HCT116 (cell line): Measurements from ENCODE around the gene CNOT2. TPM values are rescaled to one million over a fixed set of nuclear protein-coding genes. Genes with fewer than 3 reads are reported as not detected.

Source experiments
- ATAC-seq: fragments of 200-7000 bp; cut with Tn5 transposase; 2 replicates; pipeline ENCODE4 v1.9.1; 2020; ENCODE audit warnings: mild to moderate bottlenecking, moderate library complexity
- BruUV-seq: library from RNA; stranded (reverse); fragments of 400-500 nt; replicated peaks from 2 replicates; lab custom pipeline; 2021; lab: Mats Ljungman, UMichigan
- CTCF ChIA-PET: fragments of 300-600 bp; sonication (Branson Sonifier 250); formaldehyde crosslinking; loops from one replicate; lab custom pipeline; 2021; ENCODE audit warnings: antibody characterized with exemption; lab: Charles Lee
- POLR2A ChIA-PET: fragments of 300-600, 350-600 bp; sonication (Branson Sonifier 250); formaldehyde crosslinking; loops from one replicate; lab custom pipeline; 2021; ENCODE audit warnings: antibody characterized with exemption; lab: Charles Lee
- RAD21 ChIA-PET, 2 experiments: fragments of 300-600 bp; sonication (Branson Sonifier 250); formaldehyde crosslinking; loops; one replicate each; lab custom pipeline; 2023; ENCODE audit warnings: low total read pairs in 2 of 2; ENCODE audit not compliant: uncharacterized antibody in 2 of 2, unreplicated experiment in 2 of 2, low non-redundant PET in 1 of 2; lab: Charles Lee
- DNase-seq: peaks from one replicate; pipeline ENCODE4 v3.0.0-alpha.2; 2010; ENCODE audit warnings: low read depth, low spot score
- H2AFZ ChIP-seq: fragments of 200-600 bp; shearing (Covaris generic), sonication (generic); 2 replicates; pipeline ENCODE4 v1.6.1; 2017; ENCODE audit warnings: low read depth, mixed run types, mixed read lengths, antibody characterized with exemption, low read length; ENCODE audit not compliant: poor library complexity, severe bottlenecking
- H3K27ac ChIP-seq: 2 replicates; pipeline ENCODE4 v1.5.1; 2012; ENCODE audit warnings: low read depth, low read length
- H3K27me3 ChIP-seq: fragments of 200-600 bp; sonication (generic); 2 replicates; pipeline ENCODE4 v1.6.1; 2016; ENCODE audit warnings: mixed run types, low read length, mixed read lengths; ENCODE audit not compliant: insufficient read depth
- H3K36me3 ChIP-seq, 2 experiments: fragments of 200-500 bp in 1 of 2; fragments of 200-600 bp in 1 of 2; sonication (Bioruptor generic) in 1 of 2; sonication (generic) in 1 of 2; 2 replicates each; pipeline versions ENCODE4 v1.5.1 to v1.6.1; 2014 to 2016; ENCODE audit warnings: low read length in 2 of 2, inconsistent platforms in 1 of 2, mixed read lengths in 1 of 2, mixed run types in 1 of 2; ENCODE audit not compliant: insufficient read depth in 2 of 2, control insufficient read depth in 1 of 2
- H3K4me1 ChIP-seq, 2 experiments: fragments of 200-600 bp in 1 of 2; sonication (generic) in 1 of 2; 2 replicates each; pipeline versions ENCODE4 v1.5.1 to v1.6.1; 2012 to 2017; ENCODE audit warnings: low read length in 2 of 2, inconsistent platforms in 1 of 2, mild to moderate bottlenecking in 1 of 2, mixed read lengths in 1 of 2, mixed run types in 1 of 2, moderate library complexity in 1 of 2; ENCODE audit not compliant: insufficient read depth in 2 of 2, control insufficient read depth in 1 of 2
- H3K4me2 ChIP-seq: fragments of 200-600 bp; sonication (generic); 2 replicates; pipeline ENCODE4 v1.6.1; 2017; ENCODE audit warnings: mixed run types, low read length, mixed read lengths
- H3K4me3 ChIP-seq, 2 experiments: fragments of 200-600 bp in 1 of 2; sonication (generic) in 1 of 2; replicated peaks in 1 of 2; 2 replicates each; pipeline ENCODE4 v1.5.1; 2011 to 2016; ENCODE audit warnings: low read length in 2 of 2, control low read depth in 1 of 2, low read depth in 1 of 2, mild to moderate bottlenecking in 1 of 2, mixed read lengths in 1 of 2, mixed run types in 1 of 2
- H3K79me2 ChIP-seq: fragments of 200-600 bp; sonication (generic); 2 replicates; pipeline ENCODE4 v1.6.1; 2017; ENCODE audit warnings: mild to moderate bottlenecking, mixed run types, low read length, moderate library complexity, mixed read lengths; ENCODE audit not compliant: insufficient read depth
- H3K9ac ChIP-seq: fragments of 200-600 bp; sonication (generic); 2 replicates; pipeline ENCODE4 v1.6.1; 2016; ENCODE audit warnings: low read length, mixed read lengths
- H3K9me2 ChIP-seq: fragments of 200-600 bp; sonication (generic), shearing (Covaris generic); 2 replicates; pipeline ENCODE4 v1.6.1; 2017; ENCODE audit warnings: mixed run types, mild to moderate bottlenecking, moderate library complexity; ENCODE audit not compliant: insufficient read depth
- H3K9me3 ChIP-seq, 2 experiments: fragments of 200-500 bp in 1 of 2; fragments of 200-600 bp in 1 of 2; sonication (Bioruptor generic) in 1 of 2; sonication (generic) in 1 of 2; 2 replicates each; pipeline ENCODE4 v1.6.1; 2014 to 2017; ENCODE audit warnings: low read length in 2 of 2, mixed read lengths in 2 of 2, inconsistent platforms in 1 of 2, low read depth in 1 of 2, mild to moderate bottlenecking in 1 of 2, mixed run types in 1 of 2, moderate library complexity in 1 of 2; ENCODE audit not compliant: control insufficient read depth in 1 of 2, insufficient read depth in 1 of 2
- H4K20me1 ChIP-seq: fragments of 200-600 bp; sonication (generic), shearing (Covaris generic); 2 replicates; pipeline ENCODE4 v1.6.1; 2017; ENCODE audit warnings: mixed run types, mild to moderate bottlenecking, moderate library complexity; ENCODE audit not compliant: insufficient read depth
- EGR1 ChIP-seq: IDR thresholded peaks from 2 replicates; pipeline ENCODE4 v1.6.1; 2012; ENCODE audit warnings: low read depth
- ELF1 ChIP-seq: IDR thresholded peaks from 2 replicates; pipeline ENCODE4 v1.6.1; 2012; ENCODE audit warnings: low read depth, borderline replicate concordance
- EZH2phosphoT487 ChIP-seq: fragments of 200-600 bp; IDR thresholded peaks from 2 replicates; pipeline ENCODE4 v1.6.1; 2018; ENCODE audit warnings: antibody characterized with exemption, borderline replicate concordance
- FOSL1 ChIP-seq: IDR thresholded peaks from 2 replicates; pipeline ENCODE4 v1.6.1; 2012; ENCODE audit warnings: low read depth
- JUND ChIP-seq: IDR thresholded peaks from 2 replicates; pipeline ENCODE4 v1.6.1; 2012
- POLR2A ChIP-seq: IDR thresholded peaks from 2 replicates; pipeline ENCODE4 v1.7.0; 2011; ENCODE audit warnings: borderline replicate concordance; ENCODE audit not compliant: insufficient read depth, insufficient read length; ENCODE audit errors: extremely low read depth
- ZFX ChIP-seq: fragments of 450-650 bp; IDR thresholded peaks from 2 replicates; pipeline ENCODE4 v1.6.1; 2017
- ZNF274 ChIP-seq: fragments of 200-500 bp; sonication (Bioruptor generic); IDR thresholded peaks from 2 replicates; pipeline ENCODE4 v1.6.1; 2014; ENCODE audit warnings: mild to moderate bottlenecking, low read depth, low read length, inconsistent platforms
- intact Hi-C: fragments of 100-400 bp; cut with micrococcal nuclease; formaldehyde crosslinking; loops from 2 replicates; pipeline ENCODE4 v1.10.0; 2022
- total RNA-seq: library from RNA; stranded (reverse); gene quantifications from one replicate; pipeline ENCODE4 v1.2.1, GENCODE V29; 2021; ENCODE audit not compliant: unreplicated experiment
- TF ChIP-seq, protein P1 (sequence below): IDR thresholded peaks from 2 replicates; pipeline ENCODE4 v1.6.1; 2012

CNOT2 gene
- total RNA-seq, 1 experiment from 2014 or later, result 58.7 TPM

DNA sequence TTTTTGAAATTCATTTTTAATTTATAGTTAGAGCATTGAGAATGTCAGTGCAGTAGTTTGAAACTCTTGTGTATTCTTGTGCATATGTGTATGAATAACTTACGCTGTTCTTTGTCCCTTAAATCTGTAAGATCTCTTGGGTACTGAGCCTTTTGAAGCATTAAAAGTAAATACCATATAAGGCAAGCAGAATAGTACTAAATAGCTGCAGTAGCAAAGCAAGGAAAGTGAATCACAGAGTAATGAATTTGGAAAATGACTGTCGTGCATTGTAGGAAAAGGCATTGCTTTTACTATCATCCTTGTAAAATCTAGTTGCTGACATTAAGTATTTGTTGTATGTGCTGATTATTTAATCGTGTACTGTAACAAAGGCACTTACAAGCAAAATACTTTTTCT is 12.1 kb downstream of the CNOT2 start (continued):
- TF ChIP-seq EGR1, result no peak

- no peak for ATAC-seq
- Histone ChIP-seq H3K9me2 (no peaks in the 10 kb centered on the region), H2AFZ (no peak overlapping the region), H3K4me1 (no peaks in the 10 kb centered on the region), H3K9me3 (no peaks in the 10 kb centered on the region; a peak in 1 of 4 replicates), H3K9ac (no peak overlapping the region), H3K79me2 (peaks cover 95% of the 10 kb centered on the region), H3K36me3 (no peaks in the 10 kb centered on the region), H3K27ac (no peak overlapping the region), H3K4me2 (no peak overlapping the region), H4K20me1 (peaks cover 11% of the 10 kb centered on the region; the same call in 1 of the 2 replicates)
- CTCF ChIA-PET, result no interaction called here
- DNase-seq, result no peak
- TF ChIP-seq ZNF274 (no peak), ELF1 (no peak), ZFX (no peak)
- TF ChIP-seq, all 23 proteins: peak for 0
- POLR2A ChIA-PET, result no interaction called here
- BruUV-seq, result no TSS peak
- no peaks in the 10 kb centered on the region for H3K27me3 ChIP-seq
- no peak overlapping the region for H3K4me3 ChIP-seq
- intact Hi-C loops, result no loop called here
- RAD21 ChIA-PET, result no interaction called here
Measured at GRCh38 chr12:70258605-70259403, 15.6 kb downstream of the CNOT2 start.

DNA sequence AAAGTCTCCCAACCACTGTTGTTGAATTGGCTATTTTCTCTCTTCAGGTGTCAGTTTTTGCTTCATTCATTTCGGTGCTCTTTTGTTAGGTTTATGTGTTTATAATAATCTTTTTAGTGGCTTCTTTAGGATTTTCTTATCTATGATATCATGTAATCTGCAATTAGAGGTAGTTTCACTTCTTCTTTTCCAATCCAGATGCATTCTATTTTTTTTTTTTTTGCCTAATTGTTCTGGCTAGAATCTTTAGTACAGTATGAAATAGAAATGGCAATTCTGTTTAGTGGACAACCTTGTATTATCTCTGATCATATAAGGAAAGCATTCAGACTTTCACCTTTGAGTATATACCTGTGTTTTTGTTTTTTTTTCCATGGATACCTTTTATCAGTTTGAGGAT is 17.4 kb downstream of the CNOT2 start:
- BruUV-seq, result no TSS peak
- no peak overlapping the region for H3K4me3 ChIP-seq
- DNase-seq (no peak), ATAC-seq (no peak)
- ChIA-PET POLR2A (no interaction called here), CTCF (no interaction called here), RAD21 (no interaction called here)
- intact Hi-C loops, result no loop called here
- H3K27ac ChIP-seq, result no peak overlapping the region
- no peaks in the 10 kb centered on the region for H3K27me3 ChIP-seq
- no peaks in the 10 kb centered on the region for H3K4me1 ChIP-seq
- H3K9me2 ChIP-seq, result no peaks in the 10 kb centered on the region
- H3K9me3 ChIP-seq, result no peaks in the 10 kb centered on the region; a peak in 1 of 4 replicates
- H4K20me1 ChIP-seq, result peaks cover 11% of the 10 kb centered on the region; the same call in 1 of the 2 replicates
- no peak for TF ChIP-seq FOSL1
- no peak for TF ChIP-seq EZH2phosphoT487
- TF ChIP-seq JUND, result no peak
- TF ChIP-seq, protein P1, sequence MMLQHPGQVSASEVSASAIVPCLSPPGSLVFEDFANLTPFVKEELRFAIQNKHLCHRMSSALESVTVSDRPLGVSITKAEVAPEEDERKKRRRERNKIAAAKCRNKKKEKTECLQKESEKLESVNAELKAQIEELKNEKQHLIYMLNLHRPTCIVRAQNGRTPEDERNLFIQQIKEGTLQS, result no peak
- no peak for TF ChIP-seq POLR2A
- no peak for TF ChIP-seq ELF1
- no peak for TF ChIP-seq ZFX
- H3K4me2 ChIP-seq, result no peak overlapping the region
- H2AFZ ChIP-seq, result no peak overlapping the region
- no peak overlapping the region for H3K9ac ChIP-seq
- no peaks in the 10 kb centered on the region for H3K36me3 ChIP-seq
- H3K79me2 ChIP-seq, result peaks cover 98% of the 10 kb centered on the region
